HG03378 (cell line): Measurements from ENCODE around the gene OPN1LW.
"Not testable (repeated sequence)": the region's sequence is repeated elsewhere in the genome, so short reads cannot be mapped to it uniquely, and the experiment has no call there.

Experiments
- ATAC-seq: cut with Tn5 transposase; IDR thresholded peaks from one replicate; pipeline ENCODE4 v1.9.1; 2021; ENCODE audit warnings: mild to moderate bottlenecking, moderate library complexity; ENCODE audit not compliant: unreplicated experiment

The OPN1LW gene

DNA sequence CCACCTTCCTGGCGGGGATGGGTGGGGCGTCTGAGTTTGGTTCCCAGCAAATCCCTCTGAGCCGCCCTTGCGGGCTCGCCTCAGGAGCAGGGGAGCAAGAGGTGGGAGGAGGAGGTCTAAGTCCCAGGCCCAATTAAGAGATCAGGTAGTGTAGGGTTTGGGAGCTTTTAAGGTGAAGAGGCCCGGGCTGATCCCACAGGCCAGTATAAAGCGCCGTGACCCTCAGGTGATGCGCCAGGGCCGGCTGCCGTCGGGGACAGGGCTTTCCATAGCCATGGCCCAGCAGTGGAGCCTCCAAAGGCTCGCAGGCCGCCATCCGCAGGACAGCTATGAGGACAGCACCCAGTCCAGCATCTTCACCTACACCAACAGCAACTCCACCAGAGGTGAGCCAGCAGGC lies at the start of gene OPN1LW:
TSS of gene OPN1LW (plus strand) at position 234 of the 400 bp plus-strand sequence. CDS start at position 275, 41 bp downstream.
- ATAC-seq = not testable (repeated sequence)

GRCh38 chrX:154094833-154095232 lies 49.2 kb upstream of the OPN1LW start:
- ATAC-seq = no peak

DNA sequence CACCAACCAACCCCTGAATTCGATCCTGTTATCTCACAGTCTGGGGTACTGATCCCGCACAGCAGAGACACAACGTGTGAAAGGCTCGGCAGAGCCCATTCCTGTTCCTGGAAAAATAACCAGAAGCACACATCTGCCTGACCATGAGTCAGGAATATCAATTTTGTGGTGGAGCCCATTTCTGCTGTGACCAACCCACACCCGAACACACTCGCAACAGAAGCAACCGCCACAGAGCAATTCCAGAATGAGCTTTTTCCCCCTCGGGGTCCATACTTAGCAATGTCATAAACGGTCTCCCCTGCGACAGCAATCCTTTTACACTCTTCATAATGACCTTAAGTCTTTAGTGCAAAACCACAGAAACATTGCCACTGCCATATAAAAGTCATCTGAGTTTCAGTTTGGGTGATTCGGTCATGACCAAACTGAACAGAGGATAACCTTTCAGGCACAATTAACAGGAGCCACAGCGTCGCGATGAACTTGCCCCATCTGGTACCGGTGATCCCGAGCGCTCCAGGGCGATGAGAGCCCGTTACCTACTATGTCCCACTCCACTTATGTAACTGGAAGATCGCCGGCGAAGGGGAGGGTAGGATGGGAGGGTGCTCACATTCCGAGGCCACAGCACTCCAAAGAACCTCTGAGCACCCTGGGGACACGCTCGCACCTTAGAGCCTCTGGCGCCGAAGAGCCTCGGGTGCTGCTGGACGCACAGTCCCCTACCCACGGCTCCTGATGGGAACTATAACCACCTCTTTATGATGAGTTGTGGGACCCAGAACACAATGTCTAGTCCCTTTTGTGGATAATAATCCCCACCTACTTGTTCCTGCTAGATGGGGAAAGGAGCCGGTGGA lies 47.7 kb upstream of the OPN1LW start:
- ATAC-seq = no peak

GRCh38 chrX:154097003-154097588 lies 46.9 kb upstream of the OPN1LW start:
- ATAC-seq = peak; percentile 8

DNA sequence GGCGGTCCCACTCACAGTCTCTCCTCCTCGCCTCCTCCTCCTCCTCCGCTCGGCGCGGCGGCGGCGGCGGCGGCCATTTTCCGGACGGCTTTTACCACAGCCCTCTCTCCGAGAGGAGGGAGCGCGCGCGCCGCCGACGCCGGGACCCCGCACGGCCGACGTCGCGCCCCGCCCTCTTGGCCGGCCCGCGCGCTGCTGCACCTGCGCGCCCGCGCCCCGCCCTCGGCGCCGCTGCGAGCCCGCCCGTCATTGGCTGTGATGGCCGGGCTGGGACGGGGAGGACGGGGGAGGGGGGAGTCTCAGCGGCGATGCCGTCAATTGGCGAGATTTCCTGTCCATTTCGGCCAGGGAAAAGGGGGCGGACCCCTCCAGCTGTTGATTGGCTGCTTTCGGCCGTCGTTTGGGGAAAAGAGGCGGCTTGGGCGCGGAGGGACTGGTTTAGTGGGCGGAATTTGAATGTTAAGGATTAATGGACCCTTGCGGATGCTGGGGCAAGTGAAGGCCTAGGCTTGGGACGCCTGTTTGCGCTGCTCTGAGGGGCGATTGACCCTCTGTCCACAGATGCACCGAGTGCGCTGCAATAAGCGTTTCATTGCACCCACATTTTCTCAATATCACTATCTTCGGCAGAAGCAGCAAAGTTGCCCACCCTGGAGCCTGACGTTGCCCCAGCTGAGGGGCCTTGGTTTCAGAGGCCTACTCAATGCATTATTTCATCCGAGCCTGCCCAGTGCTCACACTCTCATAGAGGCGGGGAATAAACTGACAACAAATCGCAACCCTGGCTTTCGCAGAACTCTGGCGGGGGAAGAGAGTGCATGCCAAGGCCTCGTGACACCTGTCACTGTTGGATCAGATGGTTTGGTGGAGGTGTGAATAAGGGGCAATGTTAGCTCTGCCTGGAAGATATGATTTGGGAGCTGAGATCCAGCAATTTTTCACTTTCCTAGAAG lies 46.2 kb upstream of the OPN1LW start, which contains the start of gene MECP2:
TSS of gene MECP2 (minus strand) at position 129 of the 953 bp plus-strand sequence.
- ATAC-seq = peak; percentile 61

DNA sequence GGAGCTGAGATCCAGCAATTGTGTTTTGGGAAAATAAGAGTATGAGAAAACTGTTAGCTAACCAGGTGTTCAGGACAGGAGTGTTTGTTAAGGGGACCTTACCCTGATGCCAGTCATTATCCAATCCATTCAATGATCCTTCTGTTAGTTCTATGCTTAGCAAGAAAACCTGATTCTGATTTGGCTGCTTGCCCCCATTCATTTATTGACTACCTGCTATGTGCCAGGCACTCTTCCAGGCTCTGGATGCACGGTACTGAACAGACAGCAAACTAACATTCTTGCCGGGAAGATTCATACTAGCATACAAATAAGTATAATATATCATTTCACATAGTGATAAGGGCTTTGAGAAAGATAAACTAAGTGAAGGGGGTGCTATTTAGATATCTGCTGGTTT lies 45.5 kb upstream of the OPN1LW start:
- no peak for ATAC-seq

- no peak for ATAC-seq
These were observed 30.3 kb upstream of the OPN1LW start for GRCh38 chrX:154113729-154114128.

DNA sequence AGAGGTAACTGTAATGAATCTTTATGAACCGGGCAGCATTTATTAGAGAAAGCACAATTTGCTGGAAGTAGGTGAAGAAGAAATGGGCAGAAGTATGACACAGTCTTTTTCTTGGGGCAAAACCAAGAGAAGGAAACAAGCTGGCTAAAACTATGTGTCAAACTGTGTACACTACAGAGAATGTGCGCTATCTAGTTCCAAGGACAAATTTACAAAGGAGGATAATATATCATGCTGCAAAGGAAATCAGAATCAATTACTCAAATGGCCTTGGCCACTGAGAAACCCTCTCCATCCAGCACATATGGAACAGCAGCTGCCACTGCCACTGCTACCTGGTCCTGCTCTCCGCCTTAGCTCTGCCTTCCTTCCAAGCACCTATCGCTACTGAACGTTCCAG lies 29.4 kb upstream of the OPN1LW start:
- no peak for ATAC-seq

DNA sequence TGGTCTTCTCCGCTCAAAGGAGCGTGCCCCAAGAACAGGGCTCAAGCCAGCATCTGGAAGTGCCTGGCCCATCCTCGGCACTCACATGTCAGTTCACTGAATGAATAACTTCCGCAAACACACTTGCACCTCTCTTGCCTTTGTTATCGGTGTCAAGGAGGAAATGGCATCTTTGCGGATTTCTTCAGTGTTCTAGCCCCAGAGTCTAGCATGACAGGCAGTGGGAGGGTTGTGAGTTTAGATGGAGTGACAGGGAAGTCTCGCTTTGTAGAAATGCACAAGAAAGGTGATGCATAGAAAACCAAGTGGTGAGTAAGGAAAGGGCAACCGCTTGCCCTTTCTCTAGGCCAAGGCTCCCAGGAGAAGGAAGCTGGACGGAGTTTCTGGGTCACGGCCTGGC lies 29.0 kb upstream of the OPN1LW start:
- ATAC-seq = no peak

GRCh38 chrX:154115750-154116149 lies 28.3 kb upstream of the OPN1LW start:
- no peak for ATAC-seq

DNA sequence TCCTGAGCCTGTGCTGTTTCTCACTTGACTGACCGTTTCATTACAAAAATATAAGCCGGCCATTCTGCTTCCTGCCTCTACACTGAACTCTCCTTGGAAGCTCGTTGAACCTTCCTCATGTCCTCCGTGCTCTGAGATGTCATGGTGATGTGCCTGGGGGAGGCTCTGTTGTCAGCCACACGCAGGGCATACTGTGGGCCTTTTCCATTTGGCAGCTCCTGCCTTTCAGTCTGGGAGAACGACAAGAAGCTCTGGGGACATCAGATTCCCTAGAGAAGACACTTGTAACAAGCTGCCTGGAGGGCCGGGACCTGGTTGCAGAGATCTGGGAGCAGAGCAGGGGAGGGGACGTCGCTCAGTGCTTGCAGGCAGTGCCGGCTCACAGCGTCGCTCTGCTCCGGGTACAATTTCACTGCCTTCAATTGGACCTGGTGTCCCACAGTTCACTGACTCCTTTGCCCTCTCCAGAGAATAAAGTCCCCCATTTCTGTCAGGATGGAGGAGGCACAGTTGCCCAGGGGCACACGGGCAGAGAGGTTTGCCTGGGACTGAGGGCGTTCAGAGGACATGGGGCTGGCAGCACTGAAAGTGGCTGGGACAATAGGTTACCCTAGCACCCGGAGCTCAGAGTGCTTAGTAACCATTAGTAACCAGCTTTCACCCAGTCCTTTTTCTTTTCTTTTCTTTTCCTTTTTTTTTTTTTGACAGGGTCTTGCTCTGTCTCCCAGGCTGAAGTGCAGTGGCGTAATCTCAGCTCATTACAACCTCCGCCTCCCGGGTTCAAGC lies 27.4 kb upstream of the OPN1LW start:
- no peak for ATAC-seq

- no peak for ATAC-seq
These were observed 26.5 kb upstream of the OPN1LW start for GRCh38 chrX:154117566-154117965.

DNA sequence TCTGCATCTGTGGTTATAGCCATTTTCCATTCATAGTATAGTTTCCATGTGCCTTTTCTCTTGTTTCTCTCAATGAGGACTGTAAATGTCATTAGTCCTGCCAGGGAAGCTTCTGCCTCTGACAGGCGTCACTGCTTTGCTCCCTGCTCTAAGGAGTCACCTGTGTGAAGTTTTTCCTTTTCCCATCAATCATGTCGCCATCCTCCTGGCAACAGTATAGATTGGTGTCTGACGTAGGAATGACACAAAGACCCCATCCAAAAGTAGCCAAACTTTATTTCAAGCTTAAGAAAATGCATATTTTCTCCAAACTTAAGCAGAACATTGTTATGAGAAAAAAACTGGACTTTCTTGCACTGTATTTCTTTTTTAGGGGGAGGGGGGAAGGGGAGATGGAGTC lies 23.5 kb upstream of the OPN1LW start:
- no peak for ATAC-seq

DNA sequence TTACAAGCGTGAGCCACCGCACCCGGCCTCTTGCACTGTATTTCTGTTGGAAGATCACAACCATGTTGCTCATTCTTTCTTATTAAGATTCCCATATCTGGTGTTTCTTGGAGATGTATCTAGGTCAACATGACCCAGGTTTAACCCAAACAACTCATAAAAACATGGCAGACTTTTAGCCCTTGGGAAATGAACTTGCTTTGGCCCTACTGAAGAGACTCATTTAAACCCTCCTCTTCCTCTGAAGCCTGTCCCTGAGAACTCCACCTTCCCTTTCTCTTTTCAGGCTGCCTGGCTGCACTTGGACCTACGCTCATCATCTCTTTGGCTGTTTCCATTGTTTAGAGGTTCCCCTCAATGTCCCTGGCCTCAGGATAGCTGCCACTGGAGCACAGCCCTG lies 22.8 kb upstream of the OPN1LW start:
- ATAC-seq = no peak

DNA sequence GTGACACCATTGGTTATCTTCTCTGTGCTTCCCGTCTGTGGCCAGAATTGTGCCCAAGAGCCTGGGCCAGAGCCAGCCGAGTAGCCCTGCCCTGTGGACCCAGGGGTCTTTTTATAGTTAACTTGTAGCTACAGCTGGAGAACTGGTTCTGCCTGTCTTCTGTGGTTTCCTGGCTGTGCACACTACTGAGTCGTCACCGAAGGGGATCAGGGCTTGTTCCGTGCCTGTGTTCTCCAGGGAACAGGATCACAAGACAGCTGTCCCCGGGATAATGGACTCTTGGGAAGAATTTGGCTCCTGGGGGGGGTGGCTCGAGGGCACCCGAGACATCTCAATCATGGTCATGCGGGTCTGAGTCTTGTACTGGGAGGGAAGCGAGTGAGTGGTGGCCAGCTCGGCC lies 22.1 kb upstream of the OPN1LW start:
- ATAC-seq = no peak

- ATAC-seq = no peak
These were observed 20.5 kb upstream of the OPN1LW start for GRCh38 chrX:154123241-154124219.

DNA sequence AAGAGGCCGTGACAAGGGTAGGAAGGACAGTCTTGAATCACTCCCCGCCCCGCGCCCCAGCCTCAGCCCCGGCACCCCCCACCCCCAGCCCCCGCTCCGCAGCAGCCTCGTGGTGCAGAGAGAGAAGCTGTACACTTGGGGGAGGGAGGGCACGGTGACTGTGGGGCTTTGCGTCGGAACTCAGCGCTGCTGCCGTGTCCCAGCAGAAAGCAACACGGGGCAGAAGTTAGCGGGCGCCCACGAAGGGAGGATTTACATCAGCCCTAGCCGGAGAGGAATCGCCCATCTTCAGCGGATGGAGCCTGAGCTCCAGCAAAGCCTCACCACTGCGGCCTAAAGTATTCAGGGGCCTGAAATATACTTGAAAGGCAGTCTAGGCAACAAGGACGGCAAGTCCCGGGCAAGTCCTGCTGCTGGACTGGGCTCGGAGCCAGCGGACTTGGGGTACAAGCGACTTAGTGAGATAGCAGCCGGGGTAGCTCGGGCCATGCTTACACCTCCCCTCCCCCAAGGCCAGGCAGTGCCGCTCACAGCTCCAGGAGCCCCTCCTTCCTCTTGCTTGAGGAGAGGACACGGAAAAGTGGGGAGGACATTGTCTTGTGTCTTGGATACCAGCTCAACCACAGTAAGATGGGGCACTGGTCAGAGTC lies 18.5 kb upstream of the OPN1LW start:
- no peak for ATAC-seq

DNA sequence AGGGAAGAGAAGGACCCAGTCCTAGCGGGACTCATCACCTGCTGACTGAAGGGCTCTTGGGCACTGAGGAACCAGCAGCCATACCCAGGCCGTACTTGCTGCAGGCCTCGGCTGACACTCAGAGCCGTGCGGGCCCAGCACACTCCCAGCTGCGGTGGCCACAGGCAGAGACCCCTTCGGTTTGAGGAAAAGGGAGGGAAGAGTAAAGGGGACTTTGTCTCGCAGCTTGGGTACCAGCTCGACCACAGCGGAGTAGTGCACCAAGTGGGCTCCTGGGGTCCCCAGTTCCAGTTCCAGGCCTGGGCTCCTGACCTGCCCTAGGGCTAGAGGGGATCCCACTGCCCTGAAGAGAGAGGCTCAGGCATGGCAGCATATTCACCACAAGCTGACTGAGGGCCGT lies 17.9 kb upstream of the OPN1LW start:
- ATAC-seq = no peak

- ATAC-seq = no peak
These were observed 12.1 kb upstream of the OPN1LW start for GRCh38 chrX:154131955-154132354.
